Measurements from ENCODE around the gene VPS35. TPM values are rescaled to one million over a fixed set of nuclear protein-coding genes. Genes with fewer than 3 reads are reported as not detected.
A peak's percentile ranks its signal among the peaks of the same experiment; 100 is the strongest.

VPS35 gene
- total RNA-seq, 1 donor, result 193 TPM

DNA sequence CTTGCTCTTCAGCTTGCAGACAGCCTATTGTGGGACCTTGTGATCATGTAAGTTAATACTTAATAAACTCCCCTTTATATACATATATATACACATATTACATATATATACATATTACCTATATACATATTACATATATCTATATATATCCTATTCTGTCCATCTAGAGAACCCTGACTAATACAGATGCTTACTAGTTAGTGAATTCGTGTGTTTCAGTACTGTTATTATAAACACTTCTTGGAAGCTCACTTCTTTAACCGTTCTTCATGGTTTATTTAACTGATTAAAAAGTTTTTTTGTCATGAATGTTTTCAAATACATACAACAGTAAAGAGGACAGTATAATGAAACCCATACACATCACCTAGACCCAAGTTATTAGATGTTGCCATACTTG lies 13.1 kb upstream of the VPS35 start:
- no peak for DNase-seq (ENCODE audit: low read depth)
- TF ChIP-seq, protein P1, sequence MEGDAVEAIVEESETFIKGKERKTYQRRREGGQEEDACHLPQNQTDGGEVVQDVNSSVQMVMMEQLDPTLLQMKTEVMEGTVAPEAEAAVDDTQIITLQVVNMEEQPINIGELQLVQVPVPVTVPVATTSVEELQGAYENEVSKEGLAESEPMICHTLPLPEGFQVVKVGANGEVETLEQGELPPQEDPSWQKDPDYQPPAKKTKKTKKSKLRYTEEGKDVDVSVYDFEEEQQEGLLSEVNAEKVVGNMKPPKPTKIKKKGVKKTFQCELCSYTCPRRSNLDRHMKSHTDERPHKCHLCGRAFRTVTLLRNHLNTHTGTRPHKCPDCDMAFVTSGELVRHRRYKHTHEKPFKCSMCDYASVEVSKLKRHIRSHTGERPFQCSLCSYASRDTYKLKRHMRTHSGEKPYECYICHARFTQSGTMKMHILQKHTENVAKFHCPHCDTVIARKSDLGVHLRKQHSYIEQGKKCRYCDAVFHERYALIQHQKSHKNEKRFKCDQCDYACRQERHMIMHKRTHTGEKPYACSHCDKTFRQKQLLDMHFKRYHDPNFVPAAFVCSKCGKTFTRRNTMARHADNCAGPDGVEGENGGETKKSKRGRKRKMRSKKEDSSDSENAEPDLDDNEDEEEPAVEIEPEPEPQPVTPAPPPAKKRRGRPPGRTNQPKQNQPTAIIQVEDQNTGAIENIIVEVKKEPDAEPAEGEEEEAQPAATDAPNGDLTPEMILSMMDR (IDR thresholded peaks at IDR 0.05; ENCODE audit: insufficient read depth, low read depth, low read length), result no peak
- no peak overlapping the region for H3K4me3 ChIP-seq (ENCODE audit: low read depth, low read length)

DNA sequence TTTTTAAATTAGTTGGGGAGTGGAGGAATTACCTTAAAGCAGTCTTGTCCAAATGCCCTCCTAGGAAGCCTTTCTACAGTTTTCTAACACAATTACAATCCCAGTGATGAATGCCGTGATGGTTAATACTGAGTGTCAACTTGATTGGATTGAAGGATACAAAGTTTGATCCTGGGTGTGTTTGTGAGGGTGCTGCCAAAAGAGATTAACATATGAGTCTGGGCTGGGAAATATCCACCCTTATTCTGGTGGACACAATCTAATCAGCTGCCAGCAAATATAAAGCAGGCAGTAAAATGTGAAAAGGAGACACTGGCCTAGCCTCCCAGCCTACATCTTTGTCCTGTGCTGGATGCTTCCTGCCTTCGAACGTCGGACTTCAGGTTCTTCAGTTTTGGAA lies 12.6 kb upstream of the VPS35 start:
- TF ChIP-seq, protein P1 (IDR thresholded peaks at IDR 0.05; ENCODE audit: insufficient read depth, low read depth, low read length), result no peak
- H3K4me3 ChIP-seq (ENCODE audit: low read depth, low read length), result no peak overlapping the region
- DNase-seq (ENCODE audit: low read depth), result no peak

DNA sequence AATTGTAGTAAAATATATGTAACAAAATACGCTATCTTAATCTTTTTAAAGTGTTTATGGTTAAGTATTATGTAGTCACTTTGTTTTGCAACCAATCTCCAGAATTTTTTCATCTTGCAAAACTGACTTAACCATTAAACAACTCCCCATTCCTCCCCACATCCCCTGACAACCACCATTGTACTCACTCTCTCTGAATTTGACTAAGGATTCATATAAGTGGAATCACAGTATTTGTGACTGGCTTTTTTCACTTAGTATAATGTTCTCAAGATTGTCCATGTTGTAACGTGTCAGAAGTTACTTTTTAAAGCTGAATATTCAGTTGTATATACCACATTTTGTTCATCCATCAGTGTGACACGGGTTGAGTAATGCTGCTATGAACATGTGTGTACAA lies 11.1 kb upstream of the VPS35 start:
- DNase-seq (ENCODE audit: low read depth), result no peak
- TF ChIP-seq, protein P1 (IDR thresholded peaks at IDR 0.05; ENCODE audit: insufficient read depth, low read depth, low read length), result no peak
- no peak overlapping the region for H3K4me3 ChIP-seq (ENCODE audit: low read depth, low read length)

DNA sequence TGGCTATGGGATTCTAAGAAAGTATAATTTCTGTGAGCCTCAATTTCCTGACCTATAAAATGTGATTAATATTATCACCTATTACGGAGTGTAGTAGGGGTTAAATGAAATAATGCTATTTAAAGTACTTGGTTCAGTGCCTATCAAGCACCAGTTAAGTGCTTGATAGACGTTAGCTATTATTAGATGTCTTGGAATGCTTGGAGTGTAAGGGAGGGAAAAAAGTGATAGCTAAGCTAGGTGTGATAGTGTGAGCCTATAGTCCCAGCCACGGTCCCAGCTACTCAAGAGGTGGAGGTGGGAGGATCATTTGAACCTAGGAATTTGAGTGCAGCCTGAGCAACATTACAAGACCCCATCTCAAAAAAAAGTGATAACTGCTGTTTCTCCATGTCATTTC lies 8.0 kb upstream of the VPS35 start:
- DNase-seq (ENCODE audit: low read depth), result no peak
- H3K4me3 ChIP-seq (ENCODE audit: low read depth, low read length), result no peak overlapping the region
- TF ChIP-seq, protein P1 (IDR thresholded peaks at IDR 0.05; ENCODE audit: insufficient read depth, low read depth, low read length), result no peak

DNA sequence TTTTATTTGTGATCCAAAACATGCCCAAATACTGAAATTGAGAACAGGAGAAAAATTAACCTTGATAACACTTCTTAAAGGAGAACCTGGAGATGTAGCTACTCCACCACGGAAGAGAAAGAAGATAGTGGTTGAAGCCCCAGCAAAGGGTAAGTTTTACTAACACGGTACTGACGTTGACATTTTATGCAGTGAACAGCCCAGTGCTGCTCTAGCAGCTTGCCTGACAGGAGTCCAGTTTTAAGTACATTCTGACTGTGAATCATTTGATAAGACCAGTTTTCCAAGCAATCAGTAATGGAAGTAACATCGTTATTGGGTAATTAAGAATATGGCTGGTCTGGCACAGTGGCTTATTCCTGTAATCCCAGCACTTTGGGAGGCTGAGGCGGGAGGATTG lies 7.0 kb upstream of the VPS35 start:
- no peak overlapping the region for H3K4me3 ChIP-seq (ENCODE audit: low read depth, low read length)
- TF ChIP-seq, protein P1 (IDR thresholded peaks at IDR 0.05; ENCODE audit: insufficient read depth, low read depth, low read length), result no peak
- no peak for DNase-seq (ENCODE audit: low read depth)

DNA sequence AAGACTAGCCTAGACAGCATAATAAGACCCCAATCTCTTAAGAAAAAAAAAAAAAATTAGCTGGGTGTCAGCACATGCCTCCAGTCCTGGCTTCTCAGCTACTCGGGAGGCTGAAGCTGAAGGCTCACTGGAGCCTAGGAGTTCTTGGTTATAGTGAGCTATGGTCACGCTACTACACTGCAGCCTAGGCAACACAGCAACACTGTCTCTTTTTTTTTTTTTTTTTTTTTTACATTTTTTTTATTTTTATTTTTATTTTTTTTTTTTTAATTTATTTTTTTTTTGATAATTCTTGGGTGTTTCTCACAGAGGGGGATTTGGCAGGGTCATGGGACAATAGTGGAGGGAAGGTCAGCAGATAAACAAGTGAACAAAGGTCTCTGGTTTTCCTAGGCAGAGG lies 4.6 kb upstream of the VPS35 start:
- DNase-seq (ENCODE audit: low read depth), result no peak
- TF ChIP-seq, protein P1 (IDR thresholded peaks at IDR 0.05; ENCODE audit: insufficient read depth, low read depth, low read length), result no peak
- H3K4me3 ChIP-seq (ENCODE audit: low read depth, low read length), result no peak overlapping the region

DNA sequence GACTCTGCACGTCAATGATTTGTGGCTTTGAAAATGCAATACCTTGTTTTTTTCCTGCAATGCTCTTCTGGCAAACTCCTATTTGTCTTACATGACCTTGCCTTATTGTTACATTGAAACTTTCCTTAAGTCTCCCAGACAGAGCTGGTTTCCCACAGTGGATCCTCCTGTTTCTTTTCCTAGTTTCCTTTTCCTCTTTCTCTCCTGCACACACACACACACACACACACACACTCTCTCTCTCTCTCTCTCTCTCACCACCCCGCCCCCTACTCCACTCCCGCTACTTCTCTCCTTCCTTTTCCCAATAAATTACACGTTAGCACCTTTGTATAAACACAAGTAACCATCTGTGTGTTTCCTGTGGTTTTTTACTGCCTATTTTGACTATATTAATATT lies 2.7 kb upstream of the VPS35 start:
- H3K4me3 ChIP-seq (ENCODE audit: low read depth, low read length), result no peak overlapping the region
- TF ChIP-seq, protein P1 (IDR thresholded peaks at IDR 0.05; ENCODE audit: insufficient read depth, low read depth, low read length), result no peak
- peak; percentile 57 for DNase-seq (ENCODE audit: low read depth)
